Measurements from ENCODE around the gene TMED1. TPM values are rescaled to one million over a fixed set of nuclear protein-coding genes. Genes with fewer than 3 reads are reported as not detected.

Gene TMED1
- total RNA-seq, 1 donor = 43.1 TPM

DNA sequence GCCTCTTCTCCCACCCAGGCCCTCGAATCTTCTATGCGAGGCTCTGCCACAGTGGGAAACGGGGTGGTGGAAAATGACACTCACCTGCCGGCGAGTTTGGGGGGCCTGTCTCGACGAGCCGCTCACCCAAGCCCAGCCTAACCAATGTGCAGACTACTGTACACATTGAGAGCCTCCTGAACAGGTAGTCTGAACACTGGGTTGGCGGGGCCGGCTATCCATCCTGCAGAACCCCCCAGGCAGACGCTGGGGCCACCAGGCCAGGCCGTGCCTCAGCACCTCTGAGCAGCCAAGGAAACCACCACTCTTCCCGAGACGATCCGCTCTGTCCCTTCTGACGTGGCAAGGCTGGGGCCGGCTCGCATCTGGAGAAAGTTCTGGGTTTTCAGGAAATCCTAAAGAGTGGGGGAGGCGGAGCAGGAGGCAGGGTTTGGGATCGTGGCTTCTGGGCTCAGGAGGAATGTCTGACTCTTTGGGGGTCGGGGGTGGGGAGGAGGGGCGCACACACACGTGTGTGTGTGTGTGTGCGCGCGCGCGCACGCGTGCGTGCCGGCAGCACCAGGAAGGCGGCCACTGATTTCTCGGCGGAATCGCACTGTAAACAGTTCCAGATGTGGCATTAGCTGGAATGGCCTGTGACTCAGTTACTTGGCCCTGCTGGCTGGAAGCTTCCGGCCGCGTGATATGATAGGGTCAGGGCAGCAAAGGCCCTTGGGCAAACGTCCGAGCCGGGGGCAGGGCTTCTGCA lies 18.5 kb downstream of the TMED1 start:
- peak overlapping the region; percentile 84 for H3K4me2 ChIP-seq (ENCODE audit: insufficient read depth, low read length)
- peaks cover 61% of the 10 kb centered on the region for H3K36me3 ChIP-seq (ENCODE audit: insufficient read depth, low read length)
- peak; percentile 98 for DNase-seq (ENCODE audit: insufficient read length, low spot score, missing footprints)
- no peaks in the 10 kb centered on the region for H3K27me3 ChIP-seq (ENCODE audit: insufficient read depth, low read length)
- H3K27ac ChIP-seq (ENCODE audit: low read depth, low read length) = peak overlapping the region; percentile 97
- no peaks in the 10 kb centered on the region for H3K9me3 ChIP-seq (ENCODE audit: low read depth, low read length)
- peaks cover 46% of the 10 kb centered on the region for H3K4me1 ChIP-seq (ENCODE audit: insufficient read depth, low read length)
- H3K79me2 ChIP-seq (ENCODE audit: insufficient read depth, low read length) = peaks cover 34% of the 10 kb centered on the region
- H2AFZ ChIP-seq (ENCODE audit: low read length) = no peak overlapping the region
- H4K20me1 ChIP-seq (ENCODE audit: insufficient read depth, low read length) = peaks cover 12% of the 10 kb centered on the region
- TF ChIP-seq, protein P1, sequence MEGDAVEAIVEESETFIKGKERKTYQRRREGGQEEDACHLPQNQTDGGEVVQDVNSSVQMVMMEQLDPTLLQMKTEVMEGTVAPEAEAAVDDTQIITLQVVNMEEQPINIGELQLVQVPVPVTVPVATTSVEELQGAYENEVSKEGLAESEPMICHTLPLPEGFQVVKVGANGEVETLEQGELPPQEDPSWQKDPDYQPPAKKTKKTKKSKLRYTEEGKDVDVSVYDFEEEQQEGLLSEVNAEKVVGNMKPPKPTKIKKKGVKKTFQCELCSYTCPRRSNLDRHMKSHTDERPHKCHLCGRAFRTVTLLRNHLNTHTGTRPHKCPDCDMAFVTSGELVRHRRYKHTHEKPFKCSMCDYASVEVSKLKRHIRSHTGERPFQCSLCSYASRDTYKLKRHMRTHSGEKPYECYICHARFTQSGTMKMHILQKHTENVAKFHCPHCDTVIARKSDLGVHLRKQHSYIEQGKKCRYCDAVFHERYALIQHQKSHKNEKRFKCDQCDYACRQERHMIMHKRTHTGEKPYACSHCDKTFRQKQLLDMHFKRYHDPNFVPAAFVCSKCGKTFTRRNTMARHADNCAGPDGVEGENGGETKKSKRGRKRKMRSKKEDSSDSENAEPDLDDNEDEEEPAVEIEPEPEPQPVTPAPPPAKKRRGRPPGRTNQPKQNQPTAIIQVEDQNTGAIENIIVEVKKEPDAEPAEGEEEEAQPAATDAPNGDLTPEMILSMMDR (IDR thresholded peaks at IDR 0.05; ENCODE audit: extremely low read depth, low read depth, low read length) = no peak
- H3K4me3 ChIP-seq (ENCODE audit: insufficient read depth, low read length) = peak overlapping the region; percentile 86

DNA sequence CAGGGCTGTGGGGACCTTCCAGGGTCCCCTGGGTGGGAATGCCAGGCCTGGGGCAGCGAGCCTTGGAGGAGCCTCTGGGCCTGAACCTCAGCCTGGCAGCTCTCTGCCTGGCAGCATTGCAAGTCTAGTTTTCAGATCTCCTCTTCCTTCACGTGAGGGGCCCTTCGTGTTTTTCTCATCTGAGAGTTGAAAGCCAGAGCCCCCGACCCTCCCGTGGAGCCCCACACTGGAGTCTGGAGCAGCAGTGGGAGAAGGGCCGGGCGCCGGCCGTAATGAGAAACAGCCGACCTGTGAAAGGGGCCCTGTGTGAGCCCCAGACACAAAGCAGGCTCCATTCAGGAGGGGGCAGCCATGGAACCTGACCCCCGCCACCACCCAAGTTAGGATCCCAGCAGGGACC lies 19.3 kb downstream of the TMED1 start:
- peak; percentile 84 for DNase-seq (ENCODE audit: insufficient read length, low spot score, missing footprints)
- Histone ChIP-seq H3K79me2 (ENCODE audit: insufficient read depth, low read length) (peaks cover 39% of the 10 kb centered on the region), H4K20me1 (ENCODE audit: insufficient read depth, low read length) (peaks cover 12% of the 10 kb centered on the region), H3K9me3 (ENCODE audit: low read depth, low read length) (no peaks in the 10 kb centered on the region), H3K4me2 (ENCODE audit: insufficient read depth, low read length) (peak overlapping the region; percentile 84), H3K36me3 (ENCODE audit: insufficient read depth, low read length) (peaks cover 66% of the 10 kb centered on the region), H3K4me3 (ENCODE audit: insufficient read depth, low read length) (peak overlapping the region; percentile 86), H2AFZ (ENCODE audit: low read length) (no peak overlapping the region), H3K27ac (ENCODE audit: low read depth, low read length) (peak overlapping the region; percentile 97), H3K4me1 (ENCODE audit: insufficient read depth, low read length) (peaks cover 46% of the 10 kb centered on the region), H3K27me3 (ENCODE audit: insufficient read depth, low read length) (no peaks in the 10 kb centered on the region)
- TF ChIP-seq, protein P1 (IDR thresholded peaks at IDR 0.05; ENCODE audit: extremely low read depth, low read depth, low read length) = no peak

DNA sequence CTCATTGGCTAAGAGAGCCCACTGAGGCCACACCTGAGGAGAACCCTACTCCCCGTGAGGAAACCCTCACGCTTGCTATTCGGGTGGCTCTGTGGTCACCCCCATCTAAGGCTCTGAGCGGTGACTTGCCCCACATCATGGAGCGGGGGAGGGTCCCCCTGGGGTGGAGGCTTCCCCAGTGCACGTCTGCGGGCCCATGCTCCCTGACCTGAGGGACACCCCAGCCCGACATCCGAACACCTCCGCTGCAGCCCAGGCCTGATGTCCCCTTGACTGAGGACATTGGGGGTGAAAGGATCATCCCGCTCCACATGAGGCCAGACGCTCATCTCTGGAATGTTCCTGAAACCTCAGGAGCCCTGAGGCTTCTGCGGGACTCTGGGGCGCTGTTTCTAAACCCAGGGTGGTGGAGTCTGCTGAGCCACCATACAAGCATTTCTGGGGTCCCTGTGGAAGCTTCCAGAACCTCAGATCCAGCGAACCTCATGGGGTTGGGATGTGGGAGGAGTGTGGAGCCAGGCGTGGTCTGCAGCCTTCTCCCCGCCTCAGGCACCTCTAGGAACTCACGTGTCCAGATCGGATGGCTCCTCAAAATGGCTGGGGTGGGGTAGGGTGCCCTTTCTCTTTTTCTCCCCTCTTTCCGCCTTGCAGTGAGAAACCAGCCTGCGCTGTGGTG lies 19.9 kb downstream of the TMED1 start:
- peaks cover 46% of the 10 kb centered on the region for H3K4me1 ChIP-seq (ENCODE audit: insufficient read depth, low read length)
- no peaks in the 10 kb centered on the region for H3K9me3 ChIP-seq (ENCODE audit: low read depth, low read length)
- H3K79me2 ChIP-seq (ENCODE audit: insufficient read depth, low read length) = peaks cover 39% of the 10 kb centered on the region
- peak overlapping the region; percentile 86 for H3K4me3 ChIP-seq (ENCODE audit: insufficient read depth, low read length)
- TF ChIP-seq, protein P1 (IDR thresholded peaks at IDR 0.05; ENCODE audit: extremely low read depth, low read depth, low read length) = no peak
- no peaks in the 10 kb centered on the region for H3K27me3 ChIP-seq (ENCODE audit: insufficient read depth, low read length)
- peaks cover 12% of the 10 kb centered on the region for H4K20me1 ChIP-seq (ENCODE audit: insufficient read depth, low read length)
- H3K4me2 ChIP-seq (ENCODE audit: insufficient read depth, low read length) = peak overlapping the region; percentile 84
- peak; percentile 89 for DNase-seq (ENCODE audit: insufficient read length, low spot score, missing footprints)
- no peak overlapping the region for H2AFZ ChIP-seq (ENCODE audit: low read length)
- H3K27ac ChIP-seq (ENCODE audit: low read depth, low read length) = peak overlapping the region; percentile 97
- peaks cover 69% of the 10 kb centered on the region for H3K36me3 ChIP-seq (ENCODE audit: insufficient read depth, low read length)

DNA sequence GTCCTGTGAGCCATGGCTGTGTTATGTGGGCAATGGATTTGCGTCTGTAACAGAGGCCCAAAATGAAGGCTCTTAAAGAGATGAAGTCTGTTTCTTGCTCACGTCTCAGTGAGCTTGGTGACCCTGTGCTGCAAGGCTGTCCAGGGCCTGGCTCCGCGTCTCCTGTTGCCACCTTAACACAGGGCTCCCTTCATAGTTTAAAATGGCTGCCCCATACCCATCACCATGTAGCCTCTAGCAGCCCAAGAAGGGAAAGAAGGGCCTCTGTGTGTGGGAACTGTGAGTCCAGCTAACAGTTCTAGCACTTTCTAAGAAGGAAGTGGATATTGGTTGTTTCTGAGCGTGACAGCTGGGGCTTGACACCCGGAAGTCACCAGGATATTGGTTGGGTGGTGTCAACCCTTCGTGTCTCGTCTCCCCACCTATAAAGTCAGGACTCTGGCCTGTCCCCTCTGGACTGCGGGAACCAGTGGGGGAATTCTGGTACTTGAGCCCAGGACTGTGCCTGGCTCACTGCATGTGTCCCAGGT lies 20.9 kb downstream of the TMED1 start:
- DNase-seq (ENCODE audit: insufficient read length, low spot score, missing footprints) = no peak
- Histone ChIP-seq H3K36me3 (ENCODE audit: insufficient read depth, low read length) (peaks cover 63% of the 10 kb centered on the region), H3K27me3 (ENCODE audit: insufficient read depth, low read length) (no peaks in the 10 kb centered on the region), H3K4me2 (ENCODE audit: insufficient read depth, low read length) (peak overlapping the region; percentile 84), H3K9me3 (ENCODE audit: low read depth, low read length) (no peaks in the 10 kb centered on the region), H3K4me3 (ENCODE audit: insufficient read depth, low read length) (peak overlapping the region; percentile 86), H2AFZ (ENCODE audit: low read length) (no peak overlapping the region), H3K79me2 (ENCODE audit: insufficient read depth, low read length) (peaks cover 39% of the 10 kb centered on the region), H4K20me1 (ENCODE audit: insufficient read depth, low read length) (peaks cover 12% of the 10 kb centered on the region), H3K27ac (ENCODE audit: low read depth, low read length) (peak overlapping the region; percentile 97), H3K4me1 (ENCODE audit: insufficient read depth, low read length) (peaks cover 46% of the 10 kb centered on the region)
- TF ChIP-seq, protein P1 (IDR thresholded peaks at IDR 0.05; ENCODE audit: extremely low read depth, low read depth, low read length) = no peak
